Measurements from ENCODE around the gene AHDC1.
A peak's percentile ranks its signal among the peaks of the same experiment; 100 is the strongest.
"Not testable (repeated sequence)": the region's sequence is repeated elsewhere in the genome, so short reads cannot be mapped to it uniquely, and the experiment has no call there.

AHDC1 gene

DNA sequence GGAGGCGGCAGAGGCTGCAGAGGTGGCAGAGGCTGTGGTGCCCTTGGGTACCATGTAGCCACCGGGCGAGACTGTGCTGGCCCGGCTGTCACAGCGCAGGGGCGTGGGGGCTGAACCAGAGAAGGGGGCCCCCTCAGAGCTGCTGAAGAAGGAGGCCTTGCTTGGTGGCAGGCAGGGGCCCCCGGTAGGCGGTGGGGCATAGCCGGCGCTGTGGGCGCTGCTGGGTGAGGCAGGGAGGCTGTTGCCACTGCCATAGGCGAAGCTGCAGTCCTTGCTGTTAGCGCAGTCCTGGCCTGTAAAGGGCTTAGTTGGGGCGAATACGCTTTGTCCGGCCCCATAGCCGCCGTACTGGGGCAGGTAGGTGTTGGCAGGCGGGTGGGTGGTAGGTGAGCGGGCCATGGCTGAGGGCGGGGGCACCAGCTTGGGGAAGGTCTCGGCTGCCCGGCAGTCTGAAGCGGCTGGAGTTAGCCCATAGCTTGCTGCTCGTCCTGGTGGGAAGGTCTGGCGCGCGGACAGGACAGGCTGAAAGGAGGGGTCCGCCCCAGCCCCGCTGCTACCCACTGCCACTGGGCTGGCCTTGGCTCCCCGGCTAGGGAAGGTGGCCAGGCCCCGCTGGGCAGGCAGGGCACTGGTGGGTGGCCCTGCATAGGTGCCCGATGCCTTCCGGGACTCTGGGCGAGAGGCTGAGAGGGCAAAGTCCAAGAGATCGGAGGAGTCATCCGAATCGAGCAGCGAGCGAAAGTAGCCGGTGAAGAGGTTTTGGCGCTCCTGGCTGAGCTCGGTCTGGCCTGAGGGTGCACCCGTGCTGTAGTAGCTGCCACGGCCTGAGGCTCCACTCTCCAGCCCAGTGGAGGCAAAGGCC is 54.9 kb downstream of the AHDC1 start:
- DNase-seq: no peak

DNA sequence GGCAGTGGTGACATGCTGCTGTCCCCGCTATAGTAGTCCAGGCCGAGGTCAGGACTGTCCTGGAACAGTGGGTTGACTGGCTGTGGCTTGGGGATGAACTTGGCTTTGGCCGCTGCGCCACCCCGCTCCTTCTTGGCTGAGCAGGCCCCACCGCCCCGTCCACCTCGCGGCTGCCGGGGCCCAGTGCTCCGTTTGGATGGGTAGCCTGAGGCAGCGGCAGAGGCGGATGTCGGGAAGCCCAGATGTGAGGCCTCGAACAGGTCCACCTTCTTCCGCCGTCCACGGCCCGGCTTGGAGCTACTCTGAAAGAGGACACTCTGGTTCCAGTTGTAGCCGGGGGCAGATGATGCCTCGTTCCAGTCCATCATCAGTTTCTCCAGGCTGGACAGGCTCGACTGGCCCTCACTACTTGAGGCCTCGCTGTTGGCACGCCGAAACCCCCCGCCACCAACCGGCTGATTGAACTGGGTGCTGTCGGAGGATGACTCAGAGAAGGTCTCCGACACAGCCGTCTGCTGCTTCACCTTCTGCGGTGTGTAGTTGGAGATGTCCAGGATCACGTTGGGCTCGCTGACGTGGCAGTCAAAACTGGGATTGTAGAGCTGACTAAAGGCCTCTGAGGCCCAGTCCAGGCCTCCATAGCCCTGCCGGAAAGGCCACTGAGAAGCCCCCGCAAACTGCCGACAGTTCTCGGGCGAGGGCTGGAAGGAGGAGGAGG is 55.6 kb downstream of the AHDC1 start:
- no peak for DNase-seq

DNA sequence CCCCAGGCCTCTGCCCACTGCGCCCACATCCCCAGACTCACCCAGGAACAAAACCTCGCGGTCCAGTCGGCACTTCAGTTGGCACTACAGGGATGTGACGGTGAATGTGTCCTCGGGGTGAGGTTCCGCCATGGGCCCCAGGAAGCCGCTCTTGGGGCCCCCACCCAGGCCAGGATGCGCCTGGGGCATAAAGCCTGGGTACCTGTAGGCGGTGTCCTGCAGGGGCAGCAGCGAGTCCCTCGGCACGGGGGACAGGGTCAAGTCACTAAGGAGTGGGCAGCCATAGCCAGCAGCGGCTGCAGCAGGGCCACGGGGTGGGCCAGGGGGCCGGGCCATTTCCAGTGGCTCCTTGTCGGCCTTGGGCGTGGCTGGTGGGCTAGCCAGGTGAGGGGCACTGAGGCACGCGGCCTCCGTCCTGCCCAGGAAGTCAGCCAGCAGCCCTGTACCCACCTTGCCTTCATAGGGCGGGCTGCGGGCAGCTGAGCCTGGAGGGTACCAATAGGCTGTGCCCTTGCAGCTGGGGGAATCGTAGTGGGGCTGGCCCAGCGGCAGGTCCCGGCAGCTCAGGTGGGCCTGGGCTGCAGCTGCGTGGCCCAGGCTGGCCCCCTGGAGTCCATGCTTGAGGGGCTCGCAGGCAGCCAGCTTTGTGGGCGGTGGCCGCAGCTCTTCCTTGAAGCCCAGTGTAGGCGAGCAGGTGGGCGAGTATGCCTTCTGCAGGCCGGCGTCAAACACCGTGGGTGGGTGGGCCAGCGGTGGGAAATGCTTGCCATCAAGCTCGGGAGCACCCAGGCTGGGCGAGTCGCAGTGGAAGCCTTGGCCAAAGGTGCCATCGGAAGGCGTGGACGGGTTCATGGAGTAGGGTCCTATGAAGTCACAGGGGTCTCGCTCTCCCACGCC is 56.5 kb downstream of the AHDC1 start:
- no peak for DNase-seq

DNA sequence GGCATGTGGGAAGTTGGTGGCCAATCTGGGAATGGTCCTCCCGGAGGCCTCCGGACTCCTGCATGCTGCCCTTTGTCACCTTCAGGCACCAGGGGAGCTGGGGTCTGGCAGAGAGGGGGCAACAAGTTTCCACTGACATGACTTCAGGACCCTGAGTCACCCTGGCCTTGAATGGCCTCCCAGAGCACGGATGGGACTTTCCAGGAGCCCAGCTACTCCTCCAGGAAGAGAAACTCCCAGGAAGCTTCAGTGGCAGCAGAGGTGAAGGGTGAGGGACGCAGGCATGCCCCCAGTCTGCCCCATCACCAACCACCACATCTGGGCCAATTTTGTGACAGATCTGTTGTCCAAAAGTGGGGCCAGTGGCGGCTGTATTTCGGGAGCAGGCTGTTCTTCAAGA is 58.1 kb downstream of the AHDC1 start:
- DNase-seq: no peak

DNA sequence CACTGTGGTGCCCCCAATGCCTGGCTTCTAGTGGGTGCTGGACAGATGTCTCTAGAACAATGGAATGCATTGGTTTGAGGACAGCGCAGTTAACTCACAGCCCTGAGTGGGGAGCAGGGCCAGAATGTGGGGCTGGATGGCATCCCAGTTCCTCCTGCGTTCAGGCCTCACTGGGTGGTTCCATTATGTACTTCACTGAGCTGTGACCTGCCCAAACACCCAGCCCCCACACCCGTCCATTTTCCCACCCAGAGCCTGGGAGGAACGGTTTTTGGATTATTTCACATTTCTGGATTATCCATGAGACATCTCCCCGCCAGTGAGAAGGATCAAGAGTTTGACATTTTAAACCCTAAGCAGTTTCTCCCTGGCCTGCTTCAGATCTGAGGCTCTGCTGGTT is 58.7 kb downstream of the AHDC1 start:
- DNase-seq: no peak

DNA sequence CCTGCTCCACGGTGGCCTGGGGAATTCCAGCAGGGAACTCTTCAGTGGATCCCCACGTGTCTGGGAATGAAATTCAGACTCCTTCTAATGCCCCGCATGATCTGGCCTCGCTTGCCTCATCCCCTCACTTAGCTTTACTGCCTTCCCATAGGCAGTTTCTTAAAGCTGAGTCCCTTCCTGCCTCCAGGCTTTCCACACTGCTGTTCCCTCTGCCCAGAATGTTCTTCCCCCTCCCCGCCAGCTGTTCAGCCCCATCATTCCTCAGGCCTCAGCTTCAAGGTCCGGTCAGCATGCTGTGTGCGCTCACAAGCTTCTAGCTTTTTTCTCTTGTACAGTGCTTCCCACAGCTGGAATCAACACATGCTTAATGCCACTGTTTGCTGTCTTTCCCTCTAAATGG is 59.1 kb downstream of the AHDC1 start:
- no peak for DNase-seq

DNA sequence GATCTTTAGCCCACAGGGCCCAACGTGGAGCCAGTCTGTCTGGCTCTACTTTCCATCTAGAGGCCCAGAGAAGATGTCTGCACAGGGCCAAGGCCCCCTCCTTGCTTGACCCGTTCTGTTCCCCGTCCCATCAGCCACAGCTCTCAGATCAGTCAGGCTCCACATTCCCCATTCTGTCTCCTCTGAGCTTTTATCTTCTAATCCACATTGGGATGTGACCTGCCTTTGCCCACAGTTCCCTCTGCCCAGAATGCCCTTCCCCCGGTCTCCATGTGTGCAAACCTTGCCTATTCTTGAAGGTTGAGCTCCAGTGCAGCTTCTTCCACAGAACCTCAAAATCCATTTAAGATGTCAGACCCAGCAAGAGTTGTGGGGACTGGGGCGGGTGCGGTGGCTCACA is 60.7 kb downstream of the AHDC1 start:
- no peak for DNase-seq

DNA sequence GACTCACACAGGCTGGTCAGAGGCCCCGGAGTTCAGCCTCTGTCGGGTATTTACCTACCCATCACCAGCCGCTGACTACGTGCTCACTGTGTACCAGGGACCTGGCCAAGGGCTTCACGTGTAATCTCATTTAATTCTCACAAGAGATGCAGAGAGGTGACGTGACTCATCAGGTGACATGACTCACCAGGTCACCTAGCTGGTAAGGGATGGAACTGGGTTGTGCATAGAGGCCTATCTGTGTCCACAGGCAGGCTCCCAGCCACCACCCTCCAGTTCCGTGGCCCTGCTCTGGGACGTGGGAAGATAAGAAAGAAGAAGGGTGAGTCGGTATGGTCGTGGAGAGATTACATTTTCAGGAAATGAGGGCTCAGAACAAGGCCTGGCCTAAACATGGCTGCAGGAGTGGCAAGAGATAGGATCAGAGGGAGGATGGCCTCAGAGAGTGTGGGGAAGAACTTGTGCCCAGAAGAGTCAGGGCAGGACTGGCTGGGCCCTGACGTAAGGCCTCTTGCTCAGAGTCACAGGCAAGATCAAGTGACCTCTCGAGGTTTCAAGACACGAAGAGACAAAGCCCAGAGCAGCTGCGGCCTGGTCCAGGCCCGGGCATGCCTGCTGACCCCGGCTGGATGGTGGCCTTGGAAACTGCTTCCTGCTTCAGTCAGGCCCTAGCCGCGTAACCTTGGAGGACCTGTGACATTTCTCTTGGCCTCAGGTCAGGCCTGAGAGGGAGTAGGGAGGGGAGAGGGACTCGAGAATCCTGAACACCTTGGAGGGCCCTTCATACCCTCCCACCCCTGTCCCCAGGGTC is 61.3 kb downstream of the AHDC1 start:
- DNase-seq: peak; percentile 34

DNA sequence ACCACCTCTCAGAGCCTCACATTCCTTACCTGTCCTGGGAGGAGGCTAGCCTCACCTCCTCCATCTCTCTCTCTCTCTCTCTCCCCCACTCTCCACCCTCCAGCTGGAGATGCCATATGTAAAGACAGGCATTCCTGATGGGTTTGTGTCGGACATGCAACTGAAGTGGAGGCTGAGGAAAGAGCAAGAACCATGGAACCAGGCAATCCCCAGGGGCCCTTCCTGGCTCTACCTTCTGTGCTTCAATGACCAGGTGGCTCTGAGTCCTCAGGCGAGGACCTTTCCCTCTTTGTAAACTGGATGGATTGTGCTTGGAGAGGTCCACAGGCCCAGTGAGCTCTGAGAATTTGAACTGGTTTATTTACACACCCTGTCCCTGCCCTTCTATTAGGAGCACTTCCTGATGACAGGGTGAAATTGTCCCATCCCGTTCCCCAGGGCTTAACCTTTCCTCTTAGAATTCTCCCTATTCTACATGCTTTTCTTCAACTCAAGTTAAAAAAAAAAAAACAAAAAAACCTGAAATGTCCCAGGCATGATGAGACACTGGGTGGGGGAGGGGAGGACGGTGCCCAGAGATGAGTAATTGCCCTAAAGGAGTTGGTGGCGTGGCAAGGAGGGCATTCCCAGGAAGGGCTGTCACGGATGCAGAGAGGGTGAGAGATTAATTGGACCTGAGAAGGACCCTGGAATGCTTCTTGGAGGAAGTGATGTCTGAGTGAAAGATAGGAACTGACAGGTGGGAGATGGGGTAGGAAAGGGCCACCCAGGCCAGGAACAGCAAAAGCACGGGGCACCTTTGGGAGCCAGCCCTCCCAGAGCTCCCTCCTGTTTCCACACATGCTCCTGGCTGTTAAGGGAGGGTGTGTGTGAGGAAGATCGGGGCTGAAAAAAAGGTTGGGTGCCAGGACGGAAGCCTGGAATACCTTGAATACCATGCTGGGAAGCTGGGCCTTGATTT is 63.8 kb downstream of the AHDC1 start:
- DNase-seq: no peak

DNA sequence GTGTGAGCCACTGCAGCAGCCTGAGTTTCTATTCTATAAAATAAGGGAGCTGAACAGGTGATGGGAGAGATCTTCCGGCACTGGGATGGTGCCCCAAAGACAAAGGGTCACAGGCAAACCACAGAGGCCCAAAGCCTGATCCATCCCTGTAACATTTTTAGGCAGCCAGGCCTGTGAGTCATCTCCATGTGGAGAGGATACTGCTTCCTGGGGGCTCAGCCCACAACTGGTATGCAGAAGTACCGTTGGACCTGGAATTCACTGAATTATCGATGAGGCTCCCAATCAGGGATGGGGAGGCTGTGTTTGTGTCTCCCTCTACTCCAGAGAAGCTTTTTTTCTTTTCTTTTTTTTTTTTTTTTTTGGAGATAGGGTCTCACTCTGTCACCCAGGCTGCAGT is 65.2 kb downstream of the AHDC1 start:
- no peak for DNase-seq

DNA sequence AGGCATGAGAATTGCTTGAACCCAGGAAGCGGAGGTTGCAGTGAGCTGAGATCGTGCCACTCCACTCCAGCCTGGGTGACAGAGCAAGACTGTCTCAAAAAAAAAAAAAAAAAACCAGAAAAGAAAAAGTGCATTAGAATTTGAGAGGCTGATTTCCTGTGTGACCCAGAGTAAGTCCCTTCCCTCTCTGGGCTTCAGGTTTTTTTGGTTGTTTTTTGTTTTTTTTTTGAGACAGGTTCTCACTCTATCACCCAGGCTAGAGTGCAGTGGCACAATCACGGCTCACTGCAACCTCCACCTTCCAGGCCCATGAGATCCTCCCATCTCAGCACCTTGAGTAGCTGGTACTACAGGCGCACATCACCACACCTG is 65.7 kb downstream of the AHDC1 start:
- not testable (repeated sequence) for DNase-seq

DNA sequence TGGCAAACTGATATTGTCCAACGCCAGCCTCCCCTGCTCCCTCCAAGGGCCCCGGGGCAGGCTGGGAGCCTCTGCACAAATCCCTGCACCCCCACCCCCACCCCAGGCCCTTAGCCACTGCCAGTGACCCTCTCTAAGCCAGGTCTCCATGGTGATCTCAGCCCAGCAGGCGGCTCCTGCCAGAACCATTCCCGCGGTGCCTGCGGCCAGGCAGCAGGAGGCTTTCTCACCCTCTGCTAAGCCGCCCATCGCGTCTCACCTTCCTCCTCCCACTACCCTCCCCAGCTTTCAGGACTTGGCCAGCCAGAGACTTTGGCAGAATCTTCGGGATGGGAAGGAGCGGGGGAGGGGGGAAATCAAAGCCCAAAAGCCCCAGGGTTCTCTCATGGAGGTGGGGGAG is 67.2 kb downstream of the AHDC1 start:
- no peak for DNase-seq

DNA sequence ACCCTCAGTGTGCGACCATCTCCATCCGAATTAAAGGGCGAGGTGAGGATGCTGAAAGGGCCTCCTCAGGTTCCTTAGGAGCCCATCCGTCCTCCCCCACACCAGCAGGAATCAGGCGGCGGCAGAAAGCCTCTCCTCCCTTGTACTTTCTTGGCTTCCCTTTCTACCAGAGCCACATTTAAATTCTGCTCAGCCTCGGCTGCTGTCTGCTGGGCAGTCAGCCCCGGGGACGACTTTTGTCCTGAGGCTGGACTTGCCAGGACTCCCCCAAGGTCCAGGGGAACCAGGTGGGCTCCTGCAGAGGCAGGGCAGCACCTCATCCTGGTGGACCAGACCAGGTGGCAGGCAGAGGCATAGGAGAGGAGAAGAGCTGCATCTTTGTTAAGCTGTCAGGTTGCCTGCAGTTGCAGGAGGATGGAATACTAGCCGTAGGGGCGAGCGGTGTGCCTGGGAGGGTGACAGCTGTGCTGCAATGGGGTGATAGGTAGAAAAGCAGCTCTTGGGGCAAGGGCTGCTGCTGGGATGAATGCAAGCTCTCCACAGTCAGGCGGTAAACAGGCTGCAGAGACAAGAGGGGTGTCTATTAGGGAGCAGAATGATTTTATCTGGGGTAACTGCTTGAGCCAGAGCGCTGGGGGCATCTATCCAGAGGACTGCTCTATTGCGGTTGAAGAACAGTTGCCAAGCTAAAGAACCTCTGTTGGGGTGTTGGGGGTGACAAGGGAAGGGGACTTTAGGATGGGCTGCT is 67.8 kb downstream of the AHDC1 start:
- DNase-seq: no peak

DNA sequence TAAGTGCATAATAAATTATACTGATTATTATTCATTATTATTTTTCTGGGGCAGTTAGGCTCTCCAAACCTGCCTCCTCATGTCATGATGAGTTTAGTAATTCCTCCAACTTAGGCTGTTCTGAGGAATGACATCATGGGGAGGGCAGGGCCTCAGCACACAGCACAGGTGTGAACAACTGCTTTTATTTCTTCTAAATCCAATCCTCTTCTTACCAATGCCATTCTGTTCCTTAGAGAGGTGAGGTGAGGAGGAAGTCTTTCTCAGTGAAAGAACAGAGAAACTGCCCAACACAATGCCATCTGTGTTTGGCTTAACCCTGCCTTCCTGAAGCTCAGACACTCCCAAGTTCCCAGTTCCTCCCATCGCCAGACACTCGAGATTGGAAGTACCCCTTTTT is 68.6 kb downstream of the AHDC1 start:
- DNase-seq: no peak

DNA sequence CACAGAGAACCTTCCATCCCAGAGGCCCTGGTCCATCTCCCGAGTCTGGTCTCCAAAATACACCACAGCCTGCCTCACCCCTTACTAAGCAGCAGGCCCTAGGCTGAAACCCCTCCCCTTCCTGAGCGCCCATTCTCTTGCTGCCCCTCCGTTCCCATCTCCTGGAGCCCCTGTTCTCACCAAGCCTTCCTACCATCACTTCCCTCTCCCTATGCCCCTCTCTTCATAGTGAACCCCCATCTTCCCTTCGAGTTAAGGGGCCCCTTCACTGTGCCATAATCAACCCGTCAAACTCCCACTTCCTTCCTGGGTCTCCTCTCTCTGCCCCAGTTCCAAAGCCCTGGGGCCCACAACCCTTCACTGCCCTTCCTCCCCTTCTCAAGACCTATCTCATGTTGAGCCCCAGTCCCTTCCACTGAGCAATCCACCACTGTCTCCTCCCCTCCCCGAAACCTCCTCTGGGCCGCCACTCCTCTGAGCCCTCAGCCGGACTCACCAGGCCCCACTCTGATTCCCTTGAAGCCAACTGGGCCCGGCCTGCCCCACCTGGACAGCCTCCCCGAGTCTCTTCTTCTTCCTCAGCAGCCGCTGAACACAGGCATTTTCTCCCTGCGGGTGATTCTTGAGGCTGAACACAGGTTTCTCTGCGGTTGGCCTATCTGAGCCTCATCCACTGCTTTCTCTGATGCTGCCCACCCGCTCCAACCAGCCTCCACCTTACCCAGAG is 71.8 kb downstream of the AHDC1 start:
- no peak for DNase-seq

DNA sequence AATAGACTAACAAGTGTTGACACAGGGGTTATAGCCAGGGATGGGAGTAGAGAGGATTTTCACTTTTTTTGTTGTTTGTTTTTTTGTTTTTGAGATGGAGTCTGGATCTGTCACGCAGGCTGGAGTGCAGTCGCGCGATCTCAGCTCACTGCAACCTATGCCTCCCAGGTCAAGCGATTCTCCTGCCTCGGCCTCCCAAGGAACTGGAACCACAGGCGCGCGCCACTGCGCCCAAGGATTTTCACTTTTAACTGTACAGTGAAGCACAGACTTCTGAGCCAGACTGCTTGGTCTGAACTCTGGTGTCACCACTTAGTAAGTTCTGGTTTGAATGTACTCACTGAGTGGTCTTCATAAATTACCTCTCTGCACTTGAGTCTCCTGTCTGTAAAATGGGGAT is 73.8 kb downstream of the AHDC1 start:
- no peak for DNase-seq

DNA sequence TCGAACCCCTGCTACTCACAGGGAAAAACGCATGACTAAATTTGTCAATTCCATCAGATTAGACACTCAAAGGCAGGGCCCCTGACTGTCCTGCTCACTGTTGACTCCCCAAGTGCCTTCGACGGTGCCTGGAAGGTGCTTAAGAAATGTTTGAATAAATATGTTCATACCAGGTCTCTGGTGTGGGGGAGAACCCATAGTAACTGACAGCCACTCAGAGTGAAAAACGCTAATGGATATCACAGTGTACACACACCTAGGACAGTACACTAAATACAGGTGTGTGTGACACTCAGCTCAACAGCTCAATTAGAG is 74.3 kb downstream of the AHDC1 start:
- DNase-seq: no peak

DNA sequence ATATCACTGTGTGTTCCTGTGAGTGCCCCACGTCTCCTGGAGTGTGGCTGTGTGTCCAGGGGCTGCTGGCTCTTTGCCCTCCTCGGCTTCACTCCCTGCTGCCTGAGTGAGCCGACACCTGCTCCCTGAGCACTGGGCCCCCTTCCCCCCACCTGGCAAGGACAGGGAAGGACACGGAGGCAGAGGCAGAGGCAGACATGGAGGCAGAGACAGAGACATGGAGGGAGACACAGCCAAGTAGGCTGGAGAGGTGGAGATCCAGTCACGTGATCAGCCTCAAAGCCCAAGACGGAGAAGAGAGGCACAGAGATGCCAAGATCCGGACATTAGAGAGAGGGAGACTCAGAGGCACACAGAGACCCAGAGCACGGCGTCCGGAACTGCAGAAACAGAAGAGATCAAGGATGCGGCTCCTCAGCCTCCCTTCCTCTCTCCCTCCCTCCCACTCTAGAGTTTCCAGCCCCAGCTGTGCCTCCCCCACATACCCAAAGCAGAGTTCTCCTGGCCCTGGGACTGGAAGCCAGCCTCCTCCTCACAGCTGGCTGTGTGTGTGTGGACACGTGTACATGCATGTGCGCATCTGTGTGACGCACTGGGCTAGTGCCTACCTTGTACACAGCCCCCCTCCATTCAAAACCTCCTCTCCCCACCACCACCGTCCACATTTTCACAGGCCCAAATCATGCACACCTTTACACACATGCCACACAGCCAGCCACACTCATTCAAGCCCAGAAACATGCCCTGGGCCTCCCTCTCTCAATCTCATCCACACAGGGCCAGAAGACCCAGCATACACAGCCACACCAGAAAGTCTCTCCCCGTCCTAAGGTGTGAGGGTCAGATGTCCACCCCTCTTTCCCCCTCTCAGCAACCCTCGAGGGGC is 74.9 kb downstream of the AHDC1 start:
- DNase-seq: no peak
